ENCODE measurements around the gene BTN2A1.

GRCh38 chr6:26502165-26502564 is 44.4 kb downstream of the BTN2A1 start:
- TF ChIP-seq CTCF (conservative IDR thresholded peaks at IDR 0.05; ENCODE audit: low read length), result no peak
- TF ChIP-seq EZH2phosphoT487 (IDR thresholded peaks at IDR 0.05; ENCODE audit: borderline replicate concordance, low read depth, low read length), result no peak
